K562 (cell line): ENCODE measurements around the gene MYO3A. TPM values are rescaled to one million over a fixed set of nuclear protein-coding genes. Genes with fewer than 3 reads are reported as not detected.

Source experiments
- ATAC-seq: fragments of 200-7000 bp; cut with Tn5 transposase; 3 replicates; pipeline ENCODE4 v1.9.1; 2020; ENCODE audit warnings: moderate library complexity
- BruUV-seq: library from RNA; stranded (reverse); fragments of 400-500 nt; replicated peaks from 2 replicates; lab custom pipeline; 2021; lab: Mats Ljungman, UMichigan
- CTCF ChIA-PET: fragments of 300-600 bp; formaldehyde crosslinking; extraction: SDS; loops from one replicate; lab custom pipeline; 2021; ENCODE audit warnings: low intra/inter-chr PET ratio; lab: Yijun Ruan, JAX
- POLR2A ChIA-PET: fragments of 300-600, 350-650 bp; sonication (Branson Sonifier 250); formaldehyde crosslinking; extraction: SDS; loops from one replicate; lab custom pipeline; 2021; ENCODE audit warnings: antibody characterized with exemption, inconsistent platforms; lab: Yijun Ruan, JAX
- DNase-seq, 4 experiments: peaks; one replicate each; pipeline versions ENCODE4 v3.0.0 to v3.0.0-alpha.2; 2011 to 2018; ENCODE audit warnings: low spot score in 3 of 4, mixed read lengths in 3 of 4; ENCODE audit errors: extremely low read depth in 1 of 4
- FAIRE-seq: peaks from 2 replicates; lab custom pipeline; 2011; peaks lifted over from hg19 to GRCh38; lab: Jason Lieb, UNC
- H2AFZ ChIP-seq: 2 replicates; pipeline ENCODE4 v1.6.0; 2011; ENCODE audit warnings: low read depth, low read length, control low read depth, inconsistent platforms
- H3K27ac ChIP-seq: fragments of 200-600 bp; 3 replicates; pipeline ENCODE4 v1.8.0; 2011; ENCODE audit warnings: low read depth, mild to moderate bottlenecking, control low read depth, inconsistent platforms, low read length, moderate library complexity, mixed read lengths; ENCODE audit errors: extremely low read depth
- H3K27me3 ChIP-seq, 2 experiments: fragments of 300-600 bp in 1 of 2; 2 replicates in 1 of 2; 3 replicates in 1 of 2; pipeline versions ENCODE4 v1.6.0 to v1.8.0; 2011; ENCODE audit warnings: inconsistent platforms in 2 of 2, low read length in 2 of 2, mild to moderate bottlenecking in 1 of 2, mixed read lengths in 1 of 2, moderate library complexity in 1 of 2; ENCODE audit not compliant: control insufficient read depth in 2 of 2, insufficient read depth in 2 of 2
- H3K36me3 ChIP-seq: fragments of 300-600 bp; 3 replicates; pipeline ENCODE4 v1.8.0; 2011; ENCODE audit warnings: mild to moderate bottlenecking, low read length, inconsistent platforms; ENCODE audit not compliant: control insufficient read depth, insufficient read depth
- H3K4me1 ChIP-seq, 2 experiments: fragments of 200-600 bp in 1 of 2; replicated peaks in 1 of 2; 2 replicates in 1 of 2; 3 replicates in 1 of 2; pipeline versions ENCODE4 v1.5.1 to v1.8.0; 2011; ENCODE audit warnings: inconsistent platforms in 2 of 2, low read length in 2 of 2, mild to moderate bottlenecking in 1 of 2, mixed read lengths in 1 of 2, moderate library complexity in 1 of 2; ENCODE audit not compliant: control insufficient read depth in 2 of 2, insufficient read depth in 2 of 2
- H3K4me2 ChIP-seq: 2 replicates; pipeline ENCODE4 v1.6.1; 2011; ENCODE audit warnings: low read length, control low read depth, inconsistent platforms, mixed read lengths; ENCODE audit not compliant: insufficient read depth
- H3K4me3 ChIP-seq: fragments of 200-600 bp; sonication (generic), shearing (Covaris generic); 2 replicates; pipeline ENCODE4 v1.5.1; 2016; ENCODE audit warnings: control low read depth, inconsistent platforms
- H3K79me2 ChIP-seq: fragments of 200-600 bp; 3 replicates; pipeline ENCODE4 v1.8.0; 2011; ENCODE audit warnings: low read length, inconsistent platforms; ENCODE audit not compliant: control insufficient read depth, insufficient read depth
- H3K9ac ChIP-seq, 2 experiments: 2 replicates each; pipeline versions ENCODE4 v1.6.0 to v1.6.1; 2011; ENCODE audit warnings: low read depth in 2 of 2, low read length in 2 of 2, control low read depth in 1 of 2, inconsistent platforms in 1 of 2, mild to moderate bottlenecking in 1 of 2, mixed read lengths in 1 of 2; ENCODE audit not compliant: insufficient read depth in 1 of 2
- H3K9me1 ChIP-seq: one replicate; pipeline ENCODE4 v1.6.0; 2011; ENCODE audit warnings: inconsistent platforms, mild to moderate bottlenecking, low read length, moderate library complexity; ENCODE audit not compliant: control insufficient read depth, insufficient read depth
- H3K9me3 ChIP-seq: replicated peaks from 2 replicates; pipeline ENCODE4 v1.5.1; 2011; ENCODE audit warnings: low read depth, low read length, inconsistent platforms; ENCODE audit not compliant: control insufficient read depth, insufficient read depth
- H4K20me1 ChIP-seq: replicated peaks from 2 replicates; pipeline ENCODE4 v1.6.1; 2011; ENCODE audit warnings: low read length, inconsistent platforms, mixed read lengths; ENCODE audit not compliant: control insufficient read depth, insufficient read depth
- CXXC5 ChIP-seq: fragments of 250-450 bp; sonication (Bioruptor Pico); IDR thresholded peaks from 2 replicates; pipeline ENCODE4 v1.8.0; 2022; ENCODE audit warnings: inconsistent platforms, mild to moderate bottlenecking, moderate library complexity
- HDAC6 ChIP-seq: IDR thresholded peaks from 2 replicates; pipeline ENCODE4 v1.6.1; 2012; ENCODE audit warnings: low read depth, mild to moderate bottlenecking, control low read depth, inconsistent platforms, low read length, moderate library complexity
- ZNF174 ChIP-seq: fragments of 250-450 bp; sonication (Bioruptor Pico); IDR thresholded peaks from 2 replicates; pipeline ENCODE4 v1.4.0; 2020; ENCODE audit warnings: mild to moderate bottlenecking
- WGBS: fragments of 100-300 bp; shearing (Covaris generic); methylation state at CpG from one replicate; pipeline ENCODE4 v1.1.6; 2016; ENCODE audit warnings: low coverage, mixed read lengths; ENCODE audit not compliant: insufficient coverage; ENCODE audit errors: missing lambda C conversion rate; 5-methylcytosine and 5-hydroxymethylcytosine counted together
- in situ Hi-C: fragments of 300-500 bp; cut with MboI; formaldehyde crosslinking; loops from 4 replicates; pipeline ENCODE4 v1.15.0; 2018; ENCODE audit warnings: inconsistent platforms, mixed read lengths
- intact Hi-C: fragments of 100-400 bp; cut with micrococcal nuclease; formaldehyde crosslinking; loops from 2 replicates; pipeline ENCODE4 v1.14.2; 2022
- polyA plus RNA-seq, 8 experiments: library from polyadenylated mRNA; depleted of rRNA in 4 of 8; stranded (reverse) in 5 of 8; unstranded in 3 of 8; fragments of >200 nt; fragmentation: Nextera tagmentation in 2 of 8; fragmentation: Illumina TruSeq in 1 of 8; extraction: Ambion mirVana in 2 of 8; extraction: Trizol in 1 of 8; gene quantifications; 2 replicates each; pipeline versions ENCODE4 v1.2.1 to v1.2.3, GENCODE V29; 2011 to 2014; ENCODE audit warnings: inconsistent platforms in 1 of 8, missing spikeins in 1 of 8
- total RNA-seq, 7 experiments: library from RNA; depleted of rRNA in 6 of 7; stranded (reverse); fragments of >200 nt in 6 of 7; fragmentation: Illumina TruSeq in 2 of 7; extraction: Trizol in 2 of 7; gene quantifications; 2 replicates each; pipeline versions ENCODE4 v1.2.1 to v1.2.3, GENCODE V29; 2011 to 2021; ENCODE audit warnings: low replicate concordance in 1 of 7
- TF ChIP-seq, protein P1 (sequence below): fragments of 250-450 bp; sonication (Bioruptor Pico); IDR thresholded peaks from 2 replicates; pipeline ENCODE4 v1.4.0; 2020; ENCODE audit warnings: mild to moderate bottlenecking, moderate library complexity, borderline replicate concordance

Gene MYO3A
- total and polyA plus RNA-seq, 9 of the 15 experiments (the other 6 are each of a cell fraction or from before 2014, with no cell fraction given) = not detected

DNA sequence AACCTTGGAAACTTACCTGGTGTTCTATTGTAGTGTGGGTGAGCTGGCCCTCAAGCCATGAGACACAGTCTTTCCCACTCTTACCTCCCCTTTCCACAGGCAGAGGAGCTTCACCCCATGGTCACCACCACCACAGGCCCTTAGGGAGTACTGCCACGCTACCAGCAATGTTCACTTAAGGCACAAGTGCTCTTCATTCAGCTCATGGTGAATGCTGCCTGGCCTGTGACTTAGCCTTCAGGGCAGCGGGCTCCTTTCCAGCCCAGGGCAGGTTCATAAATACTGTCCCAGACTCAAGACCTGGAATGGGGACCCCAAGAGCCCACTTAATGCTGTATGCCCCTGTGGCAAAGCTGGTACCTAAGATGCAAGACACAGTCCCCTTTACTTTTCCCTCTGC is 109.4 kb downstream of the MYO3A start (continued):
- TF ChIP-seq, protein P1, sequence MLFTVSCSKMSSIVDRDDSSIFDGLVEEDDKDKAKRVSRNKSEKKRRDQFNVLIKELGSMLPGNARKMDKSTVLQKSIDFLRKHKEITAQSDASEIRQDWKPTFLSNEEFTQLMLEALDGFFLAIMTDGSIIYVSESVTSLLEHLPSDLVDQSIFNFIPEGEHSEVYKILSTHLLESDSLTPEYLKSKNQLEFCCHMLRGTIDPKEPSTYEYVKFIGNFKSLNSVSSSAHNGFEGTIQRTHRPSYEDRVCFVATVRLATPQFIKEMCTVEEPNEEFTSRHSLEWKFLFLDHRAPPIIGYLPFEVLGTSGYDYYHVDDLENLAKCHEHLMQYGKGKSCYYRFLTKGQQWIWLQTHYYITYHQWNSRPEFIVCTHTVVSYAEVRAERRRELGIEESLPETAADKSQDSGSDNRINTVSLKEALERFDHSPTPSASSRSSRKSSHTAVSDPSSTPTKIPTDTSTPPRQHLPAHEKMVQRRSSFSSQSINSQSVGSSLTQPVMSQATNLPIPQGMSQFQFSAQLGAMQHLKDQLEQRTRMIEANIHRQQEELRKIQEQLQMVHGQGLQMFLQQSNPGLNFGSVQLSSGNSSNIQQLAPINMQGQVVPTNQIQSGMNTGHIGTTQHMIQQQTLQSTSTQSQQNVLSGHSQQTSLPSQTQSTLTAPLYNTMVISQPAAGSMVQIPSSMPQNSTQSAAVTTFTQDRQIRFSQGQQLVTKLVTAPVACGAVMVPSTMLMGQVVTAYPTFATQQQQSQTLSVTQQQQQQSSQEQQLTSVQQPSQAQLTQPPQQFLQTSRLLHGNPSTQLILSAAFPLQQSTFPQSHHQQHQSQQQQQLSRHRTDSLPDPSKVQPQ = no peak
- no peak for TF ChIP-seq CXXC5 (CRISPR knock-in tag)

DNA sequence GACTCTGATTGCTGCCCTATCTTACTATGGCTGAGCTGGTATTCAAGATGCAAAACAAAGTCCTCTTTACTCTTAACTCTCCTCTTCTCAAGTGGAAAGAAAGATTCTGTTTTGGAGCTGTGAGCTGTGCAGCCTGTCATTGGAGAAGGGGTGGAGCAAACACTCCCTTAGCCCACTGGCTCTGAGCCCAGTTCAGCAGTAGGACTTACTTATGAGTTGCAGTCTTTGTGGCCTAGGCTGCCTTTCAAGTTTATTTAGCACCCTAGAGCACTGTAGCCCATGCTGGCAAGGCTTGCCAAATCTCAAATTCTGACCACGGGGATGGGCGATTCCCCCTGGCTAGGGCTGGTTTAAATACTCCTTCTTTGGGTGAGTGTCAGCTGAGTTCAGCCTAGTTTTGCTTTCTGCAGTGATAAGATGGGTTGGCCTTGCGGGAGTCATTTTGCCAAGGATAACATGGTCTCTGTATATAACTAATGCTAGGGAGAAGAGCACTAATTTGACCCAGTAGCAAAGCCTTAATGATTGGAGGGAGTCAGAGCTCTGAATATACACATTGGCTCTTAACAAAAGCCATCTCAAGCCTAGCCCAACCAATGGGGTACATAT is 110.2 kb downstream of the MYO3A start:
- DNase-seq = no peak
- Histone ChIP-seq H3K4me1 (no peaks in the 10 kb centered on the region), H3K27ac (no peak overlapping the region), H3K79me2 (no peaks in the 10 kb centered on the region), H3K36me3 (no peaks in the 10 kb centered on the region), H3K27me3 (no peaks in the 10 kb centered on the region), H4K20me1 (no peaks in the 10 kb centered on the region), H3K4me2 (no peak overlapping the region), H3K4me3 (no peak overlapping the region), H2AFZ (no peak overlapping the region), H3K9ac (no peak overlapping the region), H3K9me3 (no peaks in the 10 kb centered on the region), H3K9me1 (no peaks in the 10 kb centered on the region)
- BruUV-seq = no TSS peak
- ChIA-PET POLR2A (no interaction called here), CTCF (no interaction called here)
- in situ Hi-C loops (no loop called here), intact Hi-C loops (no loop called here)
- WGBS = 0% methylated on average over 3 of the region's 3 CpGs
- TF ChIP-seq HDAC6 = no peak
- TF ChIP-seq ZNF174 (CRISPR knock-in tag) = no peak
- no peak for ATAC-seq
- FAIRE-seq = no peak
